Prostate gland (tissue), 2 donors: Measurements from ENCODE around the gene CEACAM21. TPM values are rescaled to one million over a fixed set of nuclear protein-coding genes. Genes with fewer than 3 reads are reported as not detected.
A peak's percentile ranks its signal among the peaks of the same experiment; 100 is the strongest.

Experiments
- DNase-seq: peaks from one replicate; pipeline ENCODE4 v3.0.0-alpha.2; 2019; ENCODE audit warnings: low spot score
- H3K27ac ChIP-seq, 2 donors: fragments of 200-600 bp; sonication (generic); 2 replicates each; pipeline ENCODE4 v1.5.1; 2017 to 2019
- H3K27me3 ChIP-seq: fragments of 200-600 bp; sonication (generic); replicated peaks from 2 replicates; pipeline ENCODE4 v1.5.1; 2019; ENCODE audit not compliant: insufficient read depth
- H3K36me3 ChIP-seq, 2 donors: fragments of 200-600 bp; sonication (generic); 1 replicate in 1 of 2; 2 replicates in 1 of 2; pipeline versions ENCODE4 v1.5.1 to v1.8.1; 2017 to 2019
- H3K4me1 ChIP-seq: fragments of 200-600 bp; sonication (generic); replicated peaks from 2 replicates; pipeline ENCODE4 v1.5.1; 2019
- H3K4me3 ChIP-seq, 2 donors: fragments of 200-600 bp; sonication (generic); 2 replicates each; pipeline ENCODE4 v1.5.1; 2017 to 2019
- H3K9me3 ChIP-seq: fragments of 200-600 bp; sonication (generic); 2 replicates; pipeline ENCODE4 v1.5.1; 2017
- CTCF ChIP-seq, 4 experiments: fragments of 200-600 bp in 2 of 4; fragments of 450-650 bp in 2 of 4; sonication (generic) in 2 of 4; IDR thresholded peaks; 1 replicate in 3 of 4; 2 replicates in 1 of 4; pipeline ENCODE4 v1.5.1; 2016 to 2019; ENCODE audit warnings: antibody characterized with exemption in 4 of 4, mild to moderate bottlenecking in 2 of 4, moderate library complexity in 2 of 4
- POLR2A ChIP-seq: fragments of 450-650 bp; IDR thresholded peaks from one replicate; pipeline ENCODE4 v1.6.1; 2016; ENCODE audit warnings: antibody characterized with exemption, mild to moderate bottlenecking
- POLR2AphosphoS5 ChIP-seq: sonication (generic); formaldehyde crosslinking; IDR thresholded peaks from one replicate; pipeline ENCODE4 v1.6.1; 2017; ENCODE audit warnings: antibody characterized with exemption
- WGBS: methylation state at CpG from one replicate; pipeline ENCODE4 v1.1.5; 2018; 5-methylcytosine and 5-hydroxymethylcytosine counted together
- intact Hi-C: fragments of 100-400 bp; cut with DNase I; formaldehyde crosslinking; loops from one replicate; pipeline ENCODE4 v1.14.2; 2022
- total RNA-seq, 2 donors: library from RNA; depleted of rRNA; stranded (reverse); fragments of >200 nt; gene quantifications; one replicate each; pipeline ENCODE4 v1.1.0, GENCODE V29; 2016

CEACAM21 gene
- total RNA-seq, 2 donors from 2014 or later, result 1.5 TPM; not detected in 1

- H3K36me3 ChIP-seq, result no peaks in the 10 kb centered on the region
- WGBS, result 60% methylated on average over 11 of the region's 11 CpGs
- H3K27me3 ChIP-seq, result peaks cover 12% of the 10 kb centered on the region
- intact Hi-C loops, result loop anchor here (10.0 kb wide), 1 partner anchor 125 kb away; the partner anchor contains the start of gene ERICH4
- DNase-seq, result no peak
- no peak overlapping the region for H3K27ac ChIP-seq
- H3K4me3 ChIP-seq, result no peak overlapping the region
- TF ChIP-seq CTCF (IDR thresholded peaks at IDR 0.05) (no peak), POLR2A (no peak), POLR2AphosphoS5 (no peak)
- no peaks in the 10 kb centered on the region for H3K9me3 ChIP-seq
- no peaks in the 10 kb centered on the region for H3K4me1 ChIP-seq
Measured at GRCh38 chr19:41569481-41570150, 6.3 kb upstream of the CEACAM21 start.

DNA sequence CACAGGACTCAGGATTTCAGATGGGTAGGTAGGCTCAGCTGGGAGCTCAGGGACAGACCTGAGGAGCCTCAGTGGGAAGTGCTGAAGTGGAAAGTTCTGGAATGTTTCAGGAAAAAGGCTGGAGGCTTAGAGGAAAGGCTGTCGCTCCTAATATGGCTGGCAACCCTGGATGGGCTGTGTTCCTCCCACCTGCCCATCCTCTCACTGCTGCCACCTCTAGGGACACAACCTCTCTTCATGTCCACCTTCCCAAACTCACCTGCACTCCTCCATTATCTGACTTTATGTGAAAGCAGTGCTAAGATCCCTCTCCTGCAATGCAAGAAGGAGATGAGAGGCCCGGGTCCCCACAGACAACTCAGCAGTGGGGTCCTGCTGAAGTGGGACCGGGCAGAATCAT lies 5.8 kb upstream of the CEACAM21 start:
- intact Hi-C loops, result loop anchor here (10.0 kb wide), 1 partner anchor 125 kb away; the partner anchor contains the start of gene ERICH4
- no peak overlapping the region for H3K4me3 ChIP-seq
- TF ChIP-seq POLR2A (no peak), POLR2AphosphoS5 (no peak), CTCF (IDR thresholded peaks at IDR 0.05) (no peak)
- WGBS, result 43% methylated on average over 3 of the region's 3 CpGs
- H3K27ac ChIP-seq, result no peak overlapping the region
- H3K36me3 ChIP-seq, result no peaks in the 10 kb centered on the region
- H3K27me3 ChIP-seq, result peaks cover 7% of the 10 kb centered on the region
- H3K4me1 ChIP-seq, result no peaks in the 10 kb centered on the region
- no peak for DNase-seq
- H3K9me3 ChIP-seq, result no peaks in the 10 kb centered on the region

DNA sequence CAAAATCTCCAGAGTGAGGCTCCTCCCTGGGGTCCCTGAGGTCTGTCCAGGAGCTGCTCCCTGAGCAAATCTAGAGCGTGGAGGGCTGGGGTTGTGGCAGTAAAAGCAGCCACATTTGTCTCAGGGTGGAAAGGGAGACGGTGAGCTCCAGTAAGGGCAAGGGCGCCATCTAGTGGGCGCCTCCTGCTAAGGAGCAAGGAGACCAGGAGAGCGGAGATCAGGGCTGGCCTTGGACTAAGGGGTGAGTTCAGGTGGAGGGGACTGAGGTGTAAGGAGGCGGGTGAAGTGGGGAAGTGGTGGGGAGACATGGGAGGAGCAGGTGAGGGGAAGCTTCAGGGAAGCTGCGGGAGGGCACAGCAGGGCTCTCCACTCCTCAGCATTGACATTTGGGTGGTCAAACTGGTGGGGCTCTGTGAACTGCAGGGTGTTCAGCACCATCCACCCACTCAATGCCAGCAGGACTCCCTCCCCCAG lies 5.3 kb upstream of the CEACAM21 start:
- Histone ChIP-seq H3K4me3 (no peak overlapping the region), H3K4me1 (no peaks in the 10 kb centered on the region), H3K27ac (no peak overlapping the region), H3K9me3 (no peaks in the 10 kb centered on the region), H3K36me3 (no peaks in the 10 kb centered on the region), H3K27me3 (peaks cover 5% of the 10 kb centered on the region)
- peak; percentile 63 to 78 (median 72) for TF ChIP-seq CTCF (IDR thresholded peaks at IDR 0.05)
- TF ChIP-seq POLR2AphosphoS5, result no peak
- intact Hi-C loops, result loop anchor here (10.0 kb wide), 1 partner anchor 126 kb away; the partner anchor contains the start of gene ERICH4
- DNase-seq, result peak; percentile 70
- 1% methylated on average over 7 of the region's 7 CpGs for WGBS

- no peak for DNase-seq
- TF ChIP-seq CTCF (IDR thresholded peaks at IDR 0.05) (no peak), POLR2AphosphoS5 (no peak), POLR2A (no peak)
- intact Hi-C loops, result loop anchor here (10.0 kb wide), 1 partner anchor 132 kb away; the partner anchor contains the start of gene ERICH4
- no peak overlapping the region for H3K4me3 ChIP-seq
- H3K4me1 ChIP-seq, result no peaks in the 10 kb centered on the region
- H3K36me3 ChIP-seq, result no peaks in the 10 kb centered on the region
- no peaks in the 10 kb centered on the region for H3K9me3 ChIP-seq
- H3K27ac ChIP-seq, result no peak overlapping the region
- WGBS, result 44% methylated on average over 19 of the region's 19 CpGs
- no peaks in the 10 kb centered on the region for H3K27me3 ChIP-seq
Measured at GRCh38 chr19:41577144-41577830, 1.3 kb downstream of the CEACAM21 start.
